GM19239 (cell line): ENCODE measurements around the gene CUX1.
"Not testable (repeated sequence)": the region's sequence is repeated elsewhere in the genome, so short reads cannot be mapped to it uniquely, and the experiment has no call there.

Source experiments
- DNase-seq: peaks from one replicate; pipeline ENCODE4 v3.0.0; 2011; ENCODE audit warnings: low spot score; ENCODE audit not compliant: insufficient read length
- FAIRE-seq: peaks from 2 replicates; lab custom pipeline; 2011; peaks lifted over from hg19 to GRCh38; lab: Jason Lieb, UNC

The CUX1 gene

DNA sequence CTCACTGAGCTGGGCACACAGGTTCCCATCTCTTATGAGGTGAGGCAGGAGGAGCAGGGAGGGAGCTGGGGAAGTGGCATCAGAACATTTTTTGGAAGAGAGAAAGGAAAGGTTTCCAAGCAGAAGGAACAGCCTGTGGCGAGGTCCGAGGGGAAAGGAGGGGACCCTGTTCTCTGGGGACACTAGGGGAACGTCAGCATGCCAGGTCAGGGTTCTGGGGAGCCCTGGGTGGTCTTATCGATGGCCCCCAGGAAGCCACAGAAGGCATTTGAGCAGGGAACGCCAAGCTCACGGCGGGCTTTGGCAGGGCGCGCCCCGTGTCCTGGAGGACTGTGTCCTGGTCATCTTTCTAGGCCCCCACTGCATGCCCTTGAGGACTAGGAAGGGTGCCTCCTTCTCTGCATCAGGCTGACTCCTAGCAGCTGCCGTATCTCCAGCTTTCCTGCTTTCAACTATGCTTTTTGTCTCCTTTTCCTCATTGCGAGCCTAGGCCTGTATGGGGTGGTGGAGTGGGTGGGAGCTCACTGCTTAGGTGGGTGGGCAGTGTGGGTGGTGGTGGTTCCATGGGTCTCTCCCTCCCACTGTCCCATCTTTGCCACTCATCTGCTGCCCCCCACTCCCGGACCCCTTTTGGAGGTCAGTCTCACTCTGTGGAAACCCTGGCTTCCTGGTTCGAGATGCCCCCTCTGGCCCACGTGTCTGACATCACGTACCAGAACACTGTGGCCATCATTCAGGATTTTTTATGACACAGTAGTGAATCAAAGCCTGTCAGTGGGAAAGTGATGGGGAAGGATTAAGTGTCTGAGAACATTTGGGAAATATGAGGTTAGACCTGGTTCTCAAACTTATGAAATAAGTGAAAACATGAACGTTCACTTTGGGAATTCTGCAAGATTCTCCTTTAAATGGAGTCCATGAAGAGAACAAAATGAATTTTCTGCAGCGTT is 89.1 kb downstream of the CUX1 start:
- FAIRE-seq (no peak), DNase-seq (no peak)

- no peak for DNase-seq
- no peak for FAIRE-seq
These were observed 93.8 kb downstream of the CUX1 start for GRCh38 chr7:101910991-101911799.

GRCh38 chr7:101911800-101912715 is 94.6 kb downstream of the CUX1 start:
- FAIRE-seq = no peak
- DNase-seq = no peak

DNA sequence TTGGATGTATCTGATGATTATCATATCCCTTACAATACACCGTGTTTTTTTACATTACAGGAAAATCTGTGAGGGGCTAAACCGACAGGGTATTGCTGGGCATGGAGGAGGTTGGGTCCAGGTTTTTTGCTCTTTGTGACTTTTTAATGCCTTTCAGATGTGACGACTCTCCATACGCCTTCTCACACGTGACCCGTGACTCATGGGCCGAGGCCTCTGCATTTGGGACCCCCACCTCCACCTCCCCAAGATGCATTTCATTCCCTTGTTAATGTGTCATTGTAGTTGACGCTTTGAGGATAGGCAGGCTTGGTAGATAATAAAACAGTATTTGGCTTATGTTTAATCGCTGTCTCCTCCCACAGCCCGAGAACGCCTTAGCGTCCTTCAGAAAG is 95.3 kb downstream of the CUX1 start:
- no peak for DNase-seq
- no peak for FAIRE-seq

DNA sequence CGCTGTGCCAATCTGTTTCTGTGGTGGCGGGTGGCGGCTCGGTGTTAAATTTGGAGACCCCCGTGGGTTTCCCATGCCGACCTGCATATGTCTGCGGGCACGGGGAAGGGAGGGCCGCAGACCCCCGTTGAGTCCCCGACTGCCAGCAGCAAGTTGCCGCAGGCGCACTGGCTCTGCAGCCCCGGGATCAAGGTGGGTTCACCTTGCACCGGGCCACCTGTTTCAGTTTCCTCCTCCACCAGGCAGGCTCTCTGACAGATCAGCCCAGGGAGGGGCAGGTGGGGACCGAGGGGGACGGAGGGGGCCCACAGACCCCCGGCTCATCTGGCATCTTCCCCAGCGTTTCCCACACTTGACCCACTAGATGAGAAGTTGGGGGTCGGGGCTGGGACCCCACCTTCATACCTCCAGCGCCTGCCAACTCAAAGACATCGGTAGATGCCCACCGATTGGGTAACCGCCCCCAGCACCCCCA is 95.9 kb downstream of the CUX1 start:
- no peak for DNase-seq
- no peak for FAIRE-seq

DNA sequence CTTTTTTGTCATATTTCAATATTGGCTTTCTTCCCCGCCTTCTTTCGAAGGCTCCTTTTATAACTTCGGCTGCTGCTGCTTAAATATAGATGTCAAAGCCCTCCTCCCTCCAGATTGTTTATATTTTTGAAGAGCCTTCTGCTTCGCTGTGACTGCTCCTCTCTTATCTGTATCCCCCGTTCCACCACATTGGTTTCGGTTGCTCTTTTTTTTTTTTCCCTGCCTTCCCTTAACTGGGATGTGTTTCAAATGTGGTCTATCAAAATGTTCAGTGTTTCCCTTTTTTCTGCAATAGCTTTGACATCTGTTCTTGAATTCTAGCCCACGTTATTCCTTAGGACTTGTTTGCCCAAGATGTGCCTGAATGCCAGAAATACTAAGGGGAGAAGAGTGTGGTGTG is 96.4 kb downstream of the CUX1 start:
- DNase-seq = no peak
- FAIRE-seq = no peak

- no peak for DNase-seq
- no peak for FAIRE-seq
These were observed 97.6 kb downstream of the CUX1 start for GRCh38 chr7:101915000-101915399.

DNA sequence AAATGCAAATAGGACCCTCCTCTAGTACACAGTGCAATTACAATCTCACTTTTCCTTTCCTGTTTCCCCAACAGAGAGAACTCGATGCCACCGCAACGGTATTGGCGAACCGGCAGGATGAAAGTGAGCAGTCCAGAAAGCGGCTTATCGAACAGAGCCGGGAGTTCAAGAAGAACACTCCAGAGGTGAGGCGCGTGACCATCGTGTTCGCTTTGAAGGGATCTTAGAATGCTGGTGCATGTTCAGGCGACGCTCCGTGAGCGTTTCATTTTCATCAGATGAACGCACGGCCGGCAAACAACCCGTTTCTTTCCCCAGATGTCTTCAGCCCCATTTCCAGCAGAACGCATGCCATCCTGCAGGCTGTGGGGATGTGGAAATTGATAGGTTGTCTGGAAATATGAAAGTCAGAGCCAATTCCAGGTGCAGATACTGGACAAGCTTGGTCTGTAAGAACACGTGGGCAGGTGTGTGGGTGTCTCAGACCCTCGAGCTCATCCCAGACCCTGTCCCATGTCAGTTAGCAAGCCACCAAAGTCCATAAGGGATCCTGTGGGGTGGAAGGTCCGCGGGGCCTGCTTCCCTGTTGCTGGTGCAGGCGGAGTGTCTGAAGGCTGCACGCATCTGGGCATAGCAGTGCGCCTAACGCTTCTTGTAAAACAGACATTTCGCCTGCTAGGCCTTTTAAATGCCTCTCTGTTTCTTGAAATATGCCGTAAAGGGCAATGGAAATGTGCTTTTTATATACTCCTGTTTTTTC is 98.8 kb downstream of the CUX1 start:
- FAIRE-seq (no peak), DNase-seq (no peak)

DNA sequence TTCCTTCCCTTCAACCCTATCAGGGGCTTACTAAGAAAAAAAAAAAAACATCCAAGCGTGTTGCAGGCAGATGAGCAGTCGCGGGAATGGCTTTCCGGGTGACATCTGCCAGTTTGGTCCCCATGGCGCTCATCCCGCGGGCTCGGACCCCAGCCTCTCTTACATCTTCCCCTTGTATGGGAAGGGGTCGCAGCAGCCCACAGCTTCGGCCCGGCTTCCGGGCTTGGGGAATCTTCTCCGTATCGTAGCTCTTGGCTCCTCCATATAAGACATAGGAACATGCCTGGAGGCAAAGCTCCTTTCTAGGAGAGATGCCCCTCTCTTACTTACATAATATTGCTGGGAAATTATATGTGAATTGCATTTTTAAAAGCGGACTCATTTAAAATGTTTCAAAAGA is 99.5 kb downstream of the CUX1 start:
- no peak for FAIRE-seq
- no peak for DNase-seq

DNA sequence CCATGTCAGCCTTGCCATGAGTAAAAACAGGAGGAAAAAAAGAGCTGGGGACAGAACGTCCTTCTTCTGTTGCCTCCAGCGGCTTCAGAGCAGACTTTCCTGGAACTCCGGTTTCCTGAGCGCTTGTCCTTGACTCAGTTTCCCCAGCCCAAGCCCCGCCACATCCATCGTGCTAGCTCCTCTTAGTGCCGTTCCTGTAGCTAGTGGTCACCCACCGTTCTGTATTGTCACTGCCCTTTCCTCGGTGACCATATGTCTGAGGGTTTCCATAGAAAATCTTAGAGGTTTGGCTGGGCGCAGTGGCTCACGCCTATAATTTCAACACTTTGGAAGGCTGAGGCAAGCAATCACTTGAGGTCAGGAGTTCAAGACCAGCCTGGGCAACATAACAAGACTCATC is 100.1 kb downstream of the CUX1 start:
- DNase-seq (no peak), FAIRE-seq (no peak)

GRCh38 chr7:101918426-101918825 is 101.0 kb downstream of the CUX1 start:
- DNase-seq (no peak), FAIRE-seq (no peak)

DNA sequence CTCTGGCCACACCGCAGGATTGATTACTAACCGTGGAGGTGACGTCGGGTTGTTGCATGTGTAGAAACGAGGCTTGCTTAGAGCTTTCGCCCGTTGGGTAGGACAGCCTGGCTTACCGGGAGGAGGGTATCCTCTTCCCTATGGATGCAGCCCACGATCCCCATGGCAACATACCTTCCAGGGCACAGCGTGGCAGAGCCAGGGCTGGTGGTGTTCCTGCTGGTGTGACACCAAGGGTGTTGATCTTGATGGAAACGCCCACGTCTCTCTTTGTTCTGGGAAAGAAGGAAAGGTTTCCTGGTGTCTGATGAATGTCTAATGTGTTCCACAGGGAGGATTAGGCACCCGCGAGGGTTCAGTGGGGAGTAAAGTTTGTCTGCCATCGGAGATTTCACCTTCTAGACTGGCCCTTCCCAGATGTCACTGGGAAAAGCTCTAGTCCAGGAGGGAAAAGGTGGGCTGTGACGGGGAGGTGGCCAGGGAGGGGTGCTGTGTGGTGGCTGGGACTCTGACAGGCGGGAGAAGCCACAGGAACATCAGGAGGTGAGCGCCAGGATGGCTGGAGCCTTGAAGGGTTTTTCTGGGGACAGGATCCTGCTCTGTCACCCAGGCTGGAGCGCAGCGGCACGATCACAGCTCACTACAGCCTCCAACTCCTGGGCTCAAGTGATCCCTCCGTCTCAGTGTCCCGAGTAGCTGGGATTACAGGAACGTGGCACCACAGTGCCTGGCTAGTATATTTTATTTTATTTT is 102.1 kb downstream of the CUX1 start:
- FAIRE-seq (no peak), DNase-seq (no peak)

DNA sequence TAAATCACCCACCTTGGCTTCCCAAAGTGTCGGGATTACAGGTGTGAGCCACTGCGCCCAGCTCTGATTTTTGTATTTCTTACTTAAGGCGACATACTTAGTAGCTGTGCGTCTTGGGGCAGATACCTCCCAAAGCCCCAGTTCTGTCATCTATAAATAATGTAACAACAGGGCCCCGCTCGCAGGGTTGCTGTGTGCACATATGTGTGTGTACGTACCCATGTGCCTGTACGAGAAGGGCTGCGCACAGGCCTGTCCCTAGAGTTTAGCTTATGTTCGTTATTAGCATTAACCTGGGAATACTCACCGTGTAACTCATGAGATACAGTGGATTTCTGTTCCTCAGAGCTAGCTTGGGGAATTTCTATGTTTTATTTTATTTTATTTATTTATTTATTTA is 103.6 kb downstream of the CUX1 start:
- FAIRE-seq = no peak
- DNase-seq = no peak

GRCh38 chr7:101921546-101922489 is 104.4 kb downstream of the CUX1 start:
- DNase-seq, FAIRE-seq: not testable (repeated sequence)

GRCh38 chr7:101922631-101923601 is 105.5 kb downstream of the CUX1 start:
- DNase-seq (no peak), FAIRE-seq (no peak)

DNA sequence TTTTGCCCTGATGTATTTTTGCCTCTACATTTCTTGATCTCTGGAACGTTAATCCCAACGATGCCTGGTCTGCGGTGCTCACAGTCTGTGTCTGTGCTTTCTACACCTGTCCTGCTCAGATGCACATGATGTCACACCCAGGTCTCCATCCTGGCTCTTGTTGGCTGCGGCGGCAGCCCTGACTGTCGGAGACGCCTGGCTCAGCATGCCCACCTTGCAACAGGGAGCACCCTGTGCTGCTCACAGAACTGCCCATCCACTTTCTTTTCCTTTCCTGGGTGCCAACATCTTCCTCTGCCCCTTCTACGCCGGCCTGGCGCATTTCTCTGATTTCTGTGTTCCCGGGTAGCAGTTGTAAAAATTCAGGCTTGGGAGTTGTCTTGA is 106.2 kb downstream of the CUX1 start:
- FAIRE-seq = no peak
- DNase-seq = no peak

GRCh38 chr7:101924171-101924570 is 106.7 kb downstream of the CUX1 start:
- DNase-seq = no peak
- FAIRE-seq = no peak
